ENCODE results near the gene SPHK2.

- TF ChIP-seq CTCF (IDR thresholded peaks at IDR 0.05) (no peak), TAF1 (IDR thresholded peaks at IDR 0.05; ENCODE audit: borderline replicate concordance, low read depth, low read length) (no peak), SIN3A (IDR thresholded peaks at IDR 0.05; ENCODE audit: borderline replicate concordance, low read depth, low read length) (no peak), RXRA (IDR thresholded peaks at IDR 0.05; ENCODE audit: borderline replicate concordance, low read depth) (no peak), REST (IDR thresholded peaks at IDR 0.05; ENCODE audit: low read depth, low read length) (no peak), POLR2AphosphoS5 (IDR thresholded peaks at IDR 0.05; ENCODE audit: low read depth, low read length) (no peak), NFIC (IDR thresholded peaks at IDR 0.05; ENCODE audit: borderline replicate concordance) (no peak), JUND (IDR thresholded peaks at IDR 0.05) (no peak), EP300 (IDR thresholded peaks at IDR 0.05; ENCODE audit: borderline replicate concordance in 1 of 2, low read depth in 1 of 2, low read length in 1 of 2) (no peak), RAD21 (IDR thresholded peaks at IDR 0.05; ENCODE audit: low read length) (no peak)
These were observed 49.5 kb downstream of the SPHK2 start for GRCh38 chr19:48668761-48669160.

All from SK-N-SH (cell line).